Measurements from ENCODE around the gene EPN2.

Gene EPN2

DNA sequence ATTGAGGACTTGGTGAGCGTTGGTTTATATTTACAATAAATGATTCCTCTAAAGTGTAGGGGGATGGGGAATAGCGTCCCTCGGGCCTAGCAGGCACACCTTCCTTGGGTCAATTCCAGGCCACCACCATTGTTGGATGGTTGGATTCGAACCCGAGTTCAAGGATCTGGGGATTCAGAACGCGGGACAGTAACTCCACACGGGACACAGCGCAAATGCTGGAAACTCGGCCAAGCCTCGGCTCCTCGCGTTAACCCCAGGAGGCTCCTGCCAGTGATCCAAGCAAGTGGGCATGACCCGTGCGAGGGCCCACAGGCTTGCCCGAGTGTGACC, 124.7 kb downstream of the EPN2 start:
- no peak for DNase-seq (ENCODE audit: low read depth)
- TF ChIP-seq, protein P1, sequence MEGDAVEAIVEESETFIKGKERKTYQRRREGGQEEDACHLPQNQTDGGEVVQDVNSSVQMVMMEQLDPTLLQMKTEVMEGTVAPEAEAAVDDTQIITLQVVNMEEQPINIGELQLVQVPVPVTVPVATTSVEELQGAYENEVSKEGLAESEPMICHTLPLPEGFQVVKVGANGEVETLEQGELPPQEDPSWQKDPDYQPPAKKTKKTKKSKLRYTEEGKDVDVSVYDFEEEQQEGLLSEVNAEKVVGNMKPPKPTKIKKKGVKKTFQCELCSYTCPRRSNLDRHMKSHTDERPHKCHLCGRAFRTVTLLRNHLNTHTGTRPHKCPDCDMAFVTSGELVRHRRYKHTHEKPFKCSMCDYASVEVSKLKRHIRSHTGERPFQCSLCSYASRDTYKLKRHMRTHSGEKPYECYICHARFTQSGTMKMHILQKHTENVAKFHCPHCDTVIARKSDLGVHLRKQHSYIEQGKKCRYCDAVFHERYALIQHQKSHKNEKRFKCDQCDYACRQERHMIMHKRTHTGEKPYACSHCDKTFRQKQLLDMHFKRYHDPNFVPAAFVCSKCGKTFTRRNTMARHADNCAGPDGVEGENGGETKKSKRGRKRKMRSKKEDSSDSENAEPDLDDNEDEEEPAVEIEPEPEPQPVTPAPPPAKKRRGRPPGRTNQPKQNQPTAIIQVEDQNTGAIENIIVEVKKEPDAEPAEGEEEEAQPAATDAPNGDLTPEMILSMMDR (conservative IDR thresholded peaks at IDR 0.05; ENCODE audit: low read depth, low read length), result no peak

GRCh38 chr17:19362277-19363113, 125.3 kb downstream of the EPN2 start, which contains the start of gene B9D1:
TSS of gene B9D1 (minus strand) at chr17:19362723. CDS start at chr17:19362569, 154 bp downstream.
- peak within 1 kb of the TSS; percentile 77 for H3K4me3 ChIP-seq (ENCODE audit: low read depth, low read length)
- TF ChIP-seq, protein P1 (conservative IDR thresholded peaks at IDR 0.05; ENCODE audit: low read depth, low read length), result peak; percentile 91
- DNase-seq (ENCODE audit: low read depth), result peak; percentile 94

More for the DNA sequence above, 124.7 kb downstream of the EPN2 start:
- peak overlapping the region; percentile 77 for H3K4me3 ChIP-seq (ENCODE audit: low read depth, low read length)

GRCh38 chr17:19363114-19363438, 125.9 kb downstream of the EPN2 start:
- TF ChIP-seq, protein P1 (conservative IDR thresholded peaks at IDR 0.05; ENCODE audit: low read depth, low read length), result no peak
- H3K4me3 ChIP-seq (ENCODE audit: low read depth, low read length), result peak overlapping the region; percentile 77
- DNase-seq (ENCODE audit: low read depth), result no peak

DNA sequence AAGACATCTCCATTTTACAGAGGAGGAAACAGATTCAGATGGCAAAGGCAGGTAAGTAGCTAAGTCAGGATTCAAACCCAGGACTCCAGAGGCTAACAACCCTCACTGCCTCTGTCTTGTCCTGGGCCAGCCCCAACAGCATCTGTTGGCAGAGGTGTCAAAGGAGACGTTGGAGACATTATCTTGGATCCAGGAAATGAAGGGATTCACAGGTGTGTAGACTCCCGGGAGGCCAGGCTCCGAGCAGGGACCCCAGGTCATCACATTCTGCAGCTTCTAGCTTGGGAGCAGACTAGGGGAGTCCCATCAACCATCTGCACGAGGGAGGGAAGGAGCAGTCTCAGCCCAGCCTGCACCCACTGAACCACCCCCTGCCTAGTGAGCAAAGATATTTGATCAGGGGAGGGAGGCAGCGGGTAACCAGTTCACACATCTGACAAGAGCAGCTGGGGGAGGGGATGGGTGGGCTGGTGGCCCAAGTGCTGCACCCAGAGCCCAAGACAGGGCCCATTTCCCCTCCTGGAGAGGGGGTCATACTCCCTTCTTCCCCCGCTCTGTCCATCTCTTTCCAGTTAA, 126.4 kb downstream of the EPN2 start:
- TF ChIP-seq, protein P1 (conservative IDR thresholded peaks at IDR 0.05; ENCODE audit: low read depth, low read length), result no peak
- H3K4me3 ChIP-seq (ENCODE audit: low read depth, low read length), result no peak overlapping the region
- DNase-seq (ENCODE audit: low read depth), result no peak

DNA sequence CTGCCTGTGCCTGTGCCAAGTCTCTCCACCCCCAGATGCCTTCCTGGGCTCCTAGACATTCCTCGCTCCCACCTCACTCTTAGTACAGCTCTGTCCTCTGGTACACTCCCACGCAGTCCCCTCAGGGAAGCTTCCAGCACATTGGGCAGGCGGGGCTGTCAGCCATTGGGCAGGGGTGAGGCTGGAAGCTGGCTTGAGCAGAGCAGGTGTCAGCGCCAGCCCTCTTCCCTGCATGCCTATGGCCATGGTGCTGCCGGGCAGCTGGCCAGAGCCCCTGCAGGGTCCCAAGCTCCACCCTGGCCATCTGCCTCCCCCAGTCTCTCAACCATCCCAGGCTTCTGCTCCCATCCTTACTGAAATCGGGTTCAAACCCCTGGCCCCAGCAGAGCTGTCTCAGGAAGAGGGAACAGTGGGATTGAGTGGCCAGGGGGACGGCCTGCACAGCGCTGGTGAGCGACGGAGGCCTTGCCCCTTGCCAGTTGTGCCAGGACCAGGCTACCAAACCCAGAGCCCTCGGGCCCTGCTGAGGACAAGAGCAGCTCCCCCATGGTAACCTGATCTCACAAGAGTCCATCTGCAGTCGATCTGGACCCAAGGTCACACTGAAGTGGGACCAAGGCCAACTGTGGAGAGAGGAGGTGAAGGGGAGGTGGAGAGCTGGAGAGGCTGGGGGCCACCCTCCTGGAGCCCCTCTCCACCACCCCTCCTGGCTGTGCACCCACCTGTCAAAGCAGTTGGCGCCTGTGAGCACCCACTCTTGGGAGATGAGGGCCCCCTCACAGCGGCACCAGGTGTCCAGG, 127.7 kb downstream of the EPN2 start:
- H3K4me3 ChIP-seq (ENCODE audit: low read depth, low read length), result no peak overlapping the region
- DNase-seq (ENCODE audit: low read depth), result no peak
- TF ChIP-seq, protein P1 (conservative IDR thresholded peaks at IDR 0.05; ENCODE audit: low read depth, low read length), result no peak

GRCh38 chr17:19365499-19365817, 128.3 kb downstream of the EPN2 start:
- TF ChIP-seq, protein P1 (conservative IDR thresholded peaks at IDR 0.05; ENCODE audit: low read depth, low read length), result no peak
- H3K4me3 ChIP-seq (ENCODE audit: low read depth, low read length), result no peak overlapping the region
- DNase-seq (ENCODE audit: low read depth), result no peak
